HG02943 (cell line): Measurements from ENCODE around the gene HS3ST3A1.

Experiments used
- ATAC-seq: cut with Tn5 transposase; IDR thresholded peaks from one replicate; pipeline ENCODE4 v1.9.1; 2021; ENCODE audit warnings: mild to moderate bottlenecking, low read depth, moderate library complexity; ENCODE audit not compliant: unreplicated experiment

The HS3ST3A1 gene

DNA sequence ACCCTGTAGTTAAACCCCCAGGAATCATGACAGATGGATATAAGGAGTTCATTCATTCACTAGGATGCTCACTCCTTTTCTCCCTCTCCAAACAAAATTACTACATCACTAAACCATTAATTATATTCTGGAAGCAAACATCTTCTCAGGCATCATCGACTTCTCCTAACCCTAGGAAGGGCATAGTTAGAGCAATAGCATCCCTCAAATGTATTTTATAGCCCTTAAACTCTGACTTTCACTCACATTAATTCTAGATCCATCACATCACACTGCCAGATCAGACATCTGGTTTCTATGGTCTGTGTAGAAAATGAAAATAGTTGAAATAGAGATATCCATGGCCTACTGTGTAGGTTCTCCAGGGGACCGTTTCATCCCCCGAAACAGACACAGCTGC, 143.9 kb downstream of the HS3ST3A1 start:
- ATAC-seq = no peak
